Body of pancreas (tissue), 4 donors: ENCODE data around the gene FHOD3.

Experiments
- CTCF ChIP-seq, 7 experiments: fragments of 450-650 bp in 4 of 7; fragments of 200-600 bp in 3 of 7; sonication (generic) in 3 of 7; IDR thresholded peaks; one replicate each; pipeline ENCODE4 v1.5.1; 2016 to 2019; ENCODE audit warnings: antibody characterized with exemption in 7 of 7
- POLR2A ChIP-seq, 3 donors: fragments of 450-650 bp; IDR thresholded peaks; one replicate each; pipeline ENCODE4 v1.6.1; 2016; ENCODE audit warnings: antibody characterized with exemption in 3 of 3, mild to moderate bottlenecking in 2 of 3

- TF ChIP-seq CTCF (IDR thresholded peaks at IDR 0.05), result no peak
- no peak for TF ChIP-seq POLR2A (IDR thresholded peaks at IDR 0.05)
Measured at GRCh38 chr18:36578871-36579710, 281.6 kb downstream of the FHOD3 start.
